HEK293 (cell line): Measurements from ENCODE around the gene STARD10.

Experiments
- CTCF ChIA-PET: fragments of 350-600 bp; formaldehyde crosslinking; extraction: SDS; loops from one replicate; lab custom pipeline; 2021; ENCODE audit warnings: antibody characterized with exemption; lab: Yijun Ruan, JAX
- POLR2A ChIA-PET: fragments of 300-600 bp; formaldehyde crosslinking; extraction: SDS; loops from one replicate; lab custom pipeline; 2020; ENCODE audit warnings: antibody characterized with exemption, inconsistent platforms; lab: Yijun Ruan, JAX
- H3K27ac ChIP-seq: fragments of 200-500 bp; sonication (Bioruptor generic); 2 replicates; pipeline ENCODE4 v1.5.1; 2014; ENCODE audit warnings: low read depth, low read length, control low read depth, inconsistent platforms; ENCODE audit errors: extremely low read depth
- H3K36me3 ChIP-seq, 2 experiments: fragments of 200-500 bp in 1 of 2; sonication (Bioruptor generic) in 1 of 2; 1 replicate in 1 of 2; 2 replicates in 1 of 2; pipeline ENCODE4 v1.5.1; 2014 to 2017; ENCODE audit warnings: inconsistent platforms in 2 of 2, low read length in 2 of 2; ENCODE audit not compliant: control insufficient read depth in 2 of 2, insufficient read depth in 1 of 2
- H3K4me1 ChIP-seq: fragments of 200-500 bp; sonication (Bioruptor generic); 2 replicates; pipeline ENCODE4 v1.5.1; 2014; ENCODE audit warnings: mild to moderate bottlenecking, low read length, inconsistent platforms; ENCODE audit not compliant: control insufficient read depth, insufficient read depth
- H3K4me3 ChIP-seq: 2 replicates; pipeline ENCODE4 v1.5.1; 2011; ENCODE audit warnings: low read depth, mild to moderate bottlenecking, control low read depth, low read length, moderate library complexity
- H3K9me3 ChIP-seq: fragments of 200-500 bp; sonication (Bioruptor generic); 2 replicates; pipeline ENCODE4 v1.5.1; 2014; ENCODE audit warnings: low read depth, low read length, inconsistent platforms; ENCODE audit not compliant: control insufficient read depth, insufficient read depth
- EGR2 ChIP-seq: fragments of 450-650 bp; formaldehyde crosslinking; IDR thresholded peaks from 2 replicates; pipeline ENCODE4 v1.5.1; 2016; ENCODE audit warnings: low read depth, missing biosample characterization, missing genetic modification characterization
- GLI4 ChIP-seq: fragments of 450-650 bp; formaldehyde crosslinking; IDR thresholded peaks from 2 replicates; pipeline ENCODE4 v1.5.1; 2016; ENCODE audit warnings: missing biosample characterization, missing genetic modification characterization
- GLIS1 ChIP-seq: fragments of 450-650 bp; formaldehyde crosslinking; IDR thresholded peaks from 2 replicates; pipeline ENCODE4 v1.5.1; 2016; ENCODE audit warnings: missing biosample characterization, missing genetic modification characterization
- GLIS2 ChIP-seq: fragments of 450-650 bp; formaldehyde crosslinking; IDR thresholded peaks from 2 replicates; pipeline ENCODE4 v1.5.1; 2016; ENCODE audit warnings: missing biosample characterization, missing genetic modification characterization
- KLF17 ChIP-seq: fragments of 450-650 bp; formaldehyde crosslinking; IDR thresholded peaks from 2 replicates; pipeline ENCODE4 v1.5.1; 2016; ENCODE audit warnings: missing biosample characterization, missing genetic modification characterization
- MEIS1 ChIP-seq: sonication (generic); formaldehyde crosslinking; IDR thresholded peaks from 2 replicates; pipeline ENCODE4 v1.8.1; 2022; ENCODE audit warnings: missing genetic modification reagents, mild to moderate bottlenecking, borderline replicate concordance
- PATZ1 ChIP-seq: fragments of 450-650 bp; formaldehyde crosslinking; IDR thresholded peaks from 2 replicates; pipeline ENCODE4 v1.5.1; 2016; ENCODE audit warnings: missing biosample characterization, missing genetic modification characterization
- PRDM6 ChIP-seq: fragments of 450-650 bp; formaldehyde crosslinking; IDR thresholded peaks from 2 replicates; pipeline ENCODE4 v1.5.1; 2017; ENCODE audit warnings: missing biosample characterization, missing genetic modification characterization
- RBAK ChIP-seq: fragments of 450-650 bp; formaldehyde crosslinking; IDR thresholded peaks from 2 replicates; pipeline ENCODE4 v1.5.1; 2016; ENCODE audit warnings: missing biosample characterization, missing genetic modification characterization
- YY2 ChIP-seq: fragments of 450-650 bp; formaldehyde crosslinking; IDR thresholded peaks from 2 replicates; pipeline ENCODE4 v1.5.1; 2016; ENCODE audit warnings: missing biosample characterization, missing genetic modification characterization
- ZBTB10 ChIP-seq: fragments of 450-650 bp; formaldehyde crosslinking; IDR thresholded peaks from 2 replicates; pipeline ENCODE4 v1.5.1; 2016; ENCODE audit warnings: missing biosample characterization, missing genetic modification characterization
- ZBTB17 ChIP-seq: fragments of 450-650 bp; formaldehyde crosslinking; IDR thresholded peaks from 2 replicates; pipeline ENCODE4 v1.5.1; 2016; ENCODE audit warnings: missing biosample characterization, missing genetic modification characterization
- ZBTB20 ChIP-seq: fragments of 450-650 bp; formaldehyde crosslinking; IDR thresholded peaks from 2 replicates; pipeline ENCODE4 v1.5.1; 2016; ENCODE audit warnings: missing biosample characterization, missing genetic modification characterization
- ZFHX2 ChIP-seq: fragments of 450-650 bp; formaldehyde crosslinking; conservative IDR thresholded peaks from 2 replicates; pipeline ENCODE4 v1.5.1; 2016; ENCODE audit warnings: missing biosample characterization, missing genetic modification characterization
- ZNF24 ChIP-seq: fragments of 450-650 bp; formaldehyde crosslinking; IDR thresholded peaks from 2 replicates; pipeline ENCODE4 v1.5.1; 2016; ENCODE audit warnings: missing biosample characterization, missing genetic modification characterization
- ZNF335 ChIP-seq: fragments of 450-650 bp; formaldehyde crosslinking; conservative IDR thresholded peaks from 2 replicates; pipeline ENCODE4 v1.5.1; 2016; ENCODE audit warnings: missing biosample characterization, missing genetic modification characterization
- ZNF398 ChIP-seq: fragments of 450-650 bp; formaldehyde crosslinking; IDR thresholded peaks from 2 replicates; pipeline ENCODE4 v1.5.1; 2017; ENCODE audit warnings: missing biosample characterization, missing genetic modification characterization
- ZNF544 ChIP-seq: fragments of 450-650 bp; formaldehyde crosslinking; IDR thresholded peaks from 2 replicates; pipeline ENCODE4 v1.5.0; 2017; ENCODE audit warnings: missing biosample characterization, missing genetic modification characterization
- ZNF600 ChIP-seq: fragments of 450-650 bp; formaldehyde crosslinking; IDR thresholded peaks from 2 replicates; pipeline ENCODE4 v1.5.1; 2016; ENCODE audit warnings: missing biosample characterization, missing genetic modification characterization
- ZNF701 ChIP-seq: fragments of 450-650 bp; formaldehyde crosslinking; IDR thresholded peaks from 2 replicates; pipeline ENCODE4 v1.5.1; 2016; ENCODE audit warnings: missing biosample characterization, missing genetic modification characterization
- ZNF791 ChIP-seq: fragments of 450-650 bp; formaldehyde crosslinking; IDR thresholded peaks from 2 replicates; pipeline ENCODE4 v1.5.1; 2016; ENCODE audit warnings: missing biosample characterization, missing genetic modification characterization
- ZSCAN23 ChIP-seq: fragments of 450-650 bp; formaldehyde crosslinking; IDR thresholded peaks from 2 replicates; pipeline ENCODE4 v1.5.1; 2016; ENCODE audit warnings: missing biosample characterization, missing genetic modification characterization

STARD10 gene

GRCh38 chr11:72771507-72771906 is 22.3 kb downstream of the STARD10 start:
- H3K4me3 ChIP-seq: no peak overlapping the region
- POLR2A ChIA-PET: interaction anchor here (0.6 to 0.7 kb wide), 2 partner anchors 20 to 21 kb away, joined by 3 to 6 read pairs; no protein-coding TSS in a partner anchor
- no peaks in the 10 kb centered on the region for H3K4me1 ChIP-seq
- CTCF ChIA-PET: interaction anchor here (0.7 to 1.7 kb wide), 6 partner anchors 13 to 564 kb away, joined by 3 to 5 read pairs (median 3); partner anchors contain the start of gene STARD10
- TF ChIP-seq GLIS1 (tag by site-specific recombination) (peak; percentile 92), PATZ1 (tag by site-specific recombination) (0 out of 2 replicates have a peak, but pooled peaks have one; percentile 51), ZNF398 (peak; percentile 93), ZFHX2 (peak; percentile 66), ZBTB17 (tag by site-specific recombination) (peak; percentile 54; the same call in 1 of the 2 replicates), MEIS1 (CRISPR knock-in tag) (no peak), ZNF600 (peak; percentile 92), EGR2 (peak; percentile 37; the same call in 1 of the 2 replicates), GLIS2 (tag by site-specific recombination) (peak; percentile 46; the same call in 1 of the 2 replicates), ZNF544 (tag by site-specific recombination) (no peak), ZBTB20 (tag by site-specific recombination) (peak; percentile 70; the same call in 1 of the 2 replicates), ZNF791 (tag by site-specific recombination) (no peak)
- no peaks in the 10 kb centered on the region for H3K9me3 ChIP-seq
- H3K27ac ChIP-seq: no peak overlapping the region
- no peaks in the 10 kb centered on the region for H3K36me3 ChIP-seq

GRCh38 chr11:72770799-72771198 is 23.0 kb downstream of the STARD10 start:
- ChIA-PET POLR2A (no interaction called here), CTCF (interaction anchor here (0.8 to 1.7 kb wide), 5 partner anchors 11 to 46 kb away, joined by 3 to 9 read pairs (median 3); partner anchors contain the start of gene STARD10)
- Histone ChIP-seq H3K4me3 (no peak overlapping the region), H3K36me3 (no peaks in the 10 kb centered on the region), H3K27ac (no peak overlapping the region), H3K9me3 (no peaks in the 10 kb centered on the region), H3K4me1 (no peaks in the 10 kb centered on the region)
- TF ChIP-seq ZNF335 (no peak), ZNF544 (tag by site-specific recombination) (no peak), RBAK (tag by site-specific recombination) (no peak), YY2 (no peak), ZBTB10 (tag by site-specific recombination) (no peak), PRDM6 (tag by site-specific recombination) (no peak), ZNF24 (tag by site-specific recombination) (no peak), ZSCAN23 (tag by site-specific recombination) (no peak), KLF17 (no peak), ZNF701 (tag by site-specific recombination) (no peak), GLI4 (tag by site-specific recombination) (no peak)
